Panc1 (cell line): ENCODE measurements around the gene CFAP68. TPM values are rescaled to one million over a fixed set of nuclear protein-coding genes. Genes with fewer than 3 reads are reported as not detected.

Experiments
- ATAC-seq: fragments of 200-7000 bp; cut with Tn5 transposase; 2 replicates; pipeline ENCODE4 v1.9.1; 2020; ENCODE audit warnings: mild to moderate bottlenecking, moderate library complexity
- BruUV-seq: library from RNA; stranded (reverse); fragments of 400-500 nt; replicated peaks from 2 replicates; lab custom pipeline; 2021; lab: Mats Ljungman, UMichigan
- CTCF ChIA-PET: fragments of 300-600 bp; sonication (Branson Sonifier 250); formaldehyde crosslinking; loops from one replicate; lab custom pipeline; 2022; ENCODE audit warnings: antibody characterized with exemption; lab: Charles Lee
- POLR2A ChIA-PET: fragments of 300-600 bp; sonication (Branson Sonifier 250); formaldehyde crosslinking; loops from one replicate; lab custom pipeline; 2022; ENCODE audit warnings: antibody characterized with exemption; lab: Charles Lee
- DNase-seq: peaks from one replicate; pipeline ENCODE4 v3.0.0-alpha.2; 2010; ENCODE audit warnings: low read depth, low spot score
- H3K27ac ChIP-seq: 2 replicates; pipeline ENCODE4 v1.5.1; 2011; ENCODE audit warnings: mild to moderate bottlenecking, low read length, inconsistent platforms
- H3K27me3 ChIP-seq: fragments of 200-500 bp; sonication (Bioruptor generic); 2 replicates; pipeline ENCODE4 v1.6.0; 2014; ENCODE audit warnings: low read length, inconsistent platforms; ENCODE audit not compliant: control insufficient read depth, insufficient read depth
- H3K36me3 ChIP-seq: fragments of 200-500 bp; sonication (Bioruptor generic); 2 replicates; pipeline ENCODE4 v1.5.1; 2014; ENCODE audit warnings: inconsistent platforms, mild to moderate bottlenecking, low read length, moderate library complexity; ENCODE audit not compliant: control insufficient read depth, insufficient read depth
- H3K4me1 ChIP-seq: 2 replicates; pipeline ENCODE4 v1.5.1; 2011; ENCODE audit warnings: inconsistent platforms, mild to moderate bottlenecking, low read length, moderate library complexity; ENCODE audit not compliant: control insufficient read depth, insufficient read depth
- H3K4me3 ChIP-seq, 2 experiments: 2 replicates each; pipeline ENCODE4 v1.5.1; 2011 to 2012; ENCODE audit warnings: low read depth in 2 of 2, low read length in 2 of 2, mild to moderate bottlenecking in 2 of 2, inconsistent platforms in 1 of 2, moderate library complexity in 1 of 2
- H3K9me3 ChIP-seq: fragments of 200-500 bp; sonication (Bioruptor generic); 2 replicates; pipeline ENCODE4 v1.5.1; 2014; ENCODE audit warnings: low read depth, mild to moderate bottlenecking, inconsistent platforms, low read length, moderate library complexity; ENCODE audit not compliant: control insufficient read depth, insufficient read depth
- CTCF ChIP-seq: fragments of 450-650 bp; IDR thresholded peaks from 2 replicates; pipeline ENCODE4 v1.5.1; 2017; ENCODE audit warnings: mild to moderate bottlenecking
- POLR2AphosphoS5 ChIP-seq: IDR thresholded peaks from 2 replicates; pipeline ENCODE4 v1.6.1; 2012; ENCODE audit warnings: mild to moderate bottlenecking, low read depth, low read length, moderate library complexity
- REST ChIP-seq, 2 experiments: IDR thresholded peaks; 2 replicates each; pipeline ENCODE4 v1.6.1; 2011 to 2012; ENCODE audit warnings: low read depth in 2 of 2, control low read depth in 1 of 2, low read length in 1 of 2, mild to moderate bottlenecking in 1 of 2, moderate library complexity in 1 of 2; ENCODE audit not compliant: insufficient read depth in 1 of 2
- SIN3A ChIP-seq: IDR thresholded peaks from 2 replicates; pipeline ENCODE4 v1.6.1; 2012; ENCODE audit warnings: low read depth, mild to moderate bottlenecking, low read length, moderate library complexity, borderline replicate concordance; ENCODE audit not compliant: insufficient read depth
- TCF7L2 ChIP-seq: IDR thresholded peaks from 2 replicates; pipeline ENCODE4 v1.6.1; 2011; ENCODE audit warnings: mild to moderate bottlenecking, low read depth, low read length, inconsistent platforms
- in situ Hi-C: cut with HindIII; loops from 2 replicates; pipeline ENCODE4 v1.10.0; 2016; ENCODE audit warnings: low sequenced_read_pairs, low pct_unique_long_range_greater_than_20kb
- intact Hi-C: fragments of 100-400 bp; cut with micrococcal nuclease; formaldehyde crosslinking; loops from one replicate; pipeline ENCODE4 v1.10.0; 2022; ENCODE audit not compliant: unreplicated experiment
- total RNA-seq: library from RNA; stranded (reverse); gene quantifications from one replicate; pipeline ENCODE4 v1.2.1, GENCODE V29; 2021; ENCODE audit not compliant: unreplicated experiment

The CFAP68 gene
- total RNA-seq, 1 experiment from 2014 or later, result 16.6 TPM

GRCh38 chr11:111923351-111923788, 44.0 kb downstream of the CFAP68 start:
- ChIA-PET POLR2A (no interaction called here), CTCF (no interaction called here)
- no TSS peak for BruUV-seq
- no peak overlapping the region for H3K4me3 ChIP-seq
- intact Hi-C loops (no loop called here), in situ Hi-C loops (no loop called here)
- ATAC-seq, result no peak
- H3K36me3 ChIP-seq, result no peaks in the 10 kb centered on the region
- no peak for DNase-seq
- no peaks in the 10 kb centered on the region for H3K27me3 ChIP-seq
- H3K9me3 ChIP-seq, result no peaks in the 10 kb centered on the region
- H3K4me1 ChIP-seq, result peaks cover 15% of the 10 kb centered on the region; the same call in 1 of the 2 replicates
- TF ChIP-seq TCF7L2, result no peak
- no peak for TF ChIP-seq SIN3A
- TF ChIP-seq REST (IDR thresholded peaks at IDR 0.05; ENCODE audit: insufficient read depth in 1 of 2, low read depth in 2 of 2, low read length in 1 of 2), result no peak
- no peak for TF ChIP-seq CTCF
- TF ChIP-seq POLR2AphosphoS5, result no peak
- H3K27ac ChIP-seq, result no peak overlapping the region; the same call in 1 of the 2 replicates

- in situ Hi-C loops, result no loop called here
Observed at GRCh38 chr11:111923951-111924350, 44.6 kb downstream of the CFAP68 start.

More at GRCh38 chr11:111923951-111924350, 44.6 kb downstream of the CFAP68 start:
- H3K4me3 ChIP-seq, result no peak overlapping the region
- DNase-seq (no peak), ATAC-seq (no peak)
- BruUV-seq, result no TSS peak
- POLR2A ChIA-PET, result no interaction called here
- no peak for TF ChIP-seq POLR2AphosphoS5
- TF ChIP-seq TCF7L2, result no peak
- TF ChIP-seq SIN3A, result no peak
- TF ChIP-seq REST (IDR thresholded peaks at IDR 0.05; ENCODE audit: insufficient read depth in 1 of 2, low read depth in 2 of 2, low read length in 1 of 2), result no peak
- TF ChIP-seq CTCF, result no peak
- H3K9me3 ChIP-seq, result no peaks in the 10 kb centered on the region
- CTCF ChIA-PET, result no interaction called here
- peaks cover 15% of the 10 kb centered on the region; the same call in 1 of the 2 replicates for H3K4me1 ChIP-seq
- intact Hi-C loops, result no loop called here
- no peaks in the 10 kb centered on the region for H3K27me3 ChIP-seq
- no peak overlapping the region; the same call in 1 of the 2 replicates for H3K27ac ChIP-seq
- no peaks in the 10 kb centered on the region for H3K36me3 ChIP-seq
